ENCODE measurements around the gene GREB1.

The GREB1 gene

GRCh38 chr2:11581797-11582611, 48.2 kb downstream of the GREB1 start:
- DNase-seq = no peak

GRCh38 chr2:11582612-11582861, 48.7 kb downstream of the GREB1 start:
- no peak for DNase-seq

- peak; percentile 81 for DNase-seq
Observed at GRCh38 chr2:11582862-11583752, 49.3 kb downstream of the GREB1 start.

- DNase-seq = peak; percentile 87
Observed at GRCh38 chr2:11583840-11584524, 50.1 kb downstream of the GREB1 start.

GRCh38 chr2:11584525-11585056, 50.7 kb downstream of the GREB1 start:
- no peak for DNase-seq

- DNase-seq = no peak
Observed at GRCh38 chr2:11585071-11585470, 51.2 kb downstream of the GREB1 start.

GRCh38 chr2:11588228-11589110, 54.6 kb downstream of the GREB1 start:
- no peak for DNase-seq

GRCh38 chr2:11589316-11589940, 55.6 kb downstream of the GREB1 start:
- DNase-seq = no peak

GRCh38 chr2:11590193-11590592, 56.3 kb downstream of the GREB1 start:
- DNase-seq = no peak

- no peak for DNase-seq
Observed at GRCh38 chr2:11591091-11591490, 57.2 kb downstream of the GREB1 start.

- no peak for DNase-seq
Observed at GRCh38 chr2:11592671-11593574, 59.1 kb downstream of the GREB1 start.

GRCh38 chr2:11596801-11597200, 63.0 kb downstream of the GREB1 start:
- DNase-seq = no peak

GRCh38 chr2:11597538-11598225, 63.8 kb downstream of the GREB1 start:
- no peak for DNase-seq

- no peak for DNase-seq
Observed at GRCh38 chr2:11598228-11598731, 64.4 kb downstream of the GREB1 start.

GRCh38 chr2:11602563-11603204, 68.8 kb downstream of the GREB1 start:
- no peak for DNase-seq

GRCh38 chr2:11610624-11611242, 76.9 kb downstream of the GREB1 start:
- no peak for DNase-seq

GRCh38 chr2:11611251-11611650, 77.4 kb downstream of the GREB1 start:
- no peak for DNase-seq

GRCh38 chr2:11612553-11613215, 78.8 kb downstream of the GREB1 start:
- DNase-seq = no peak

Data from right hindlimb (tissue), 1 donor.